Measurements from ENCODE around the gene FNDC3B. TPM values are rescaled to one million over a fixed set of nuclear protein-coding genes. Genes with fewer than 3 reads are reported as not detected.

Gene FNDC3B
- total and polyA plus RNA-seq, 2 of the 8 experiments (the other 6 are each of a cell fraction or from before 2014, with no cell fraction given): 14.1 to 44.4 TPM

- Histone ChIP-seq H4K8ac (ENCODE audit: extremely low read depth, insufficient read depth, low read length) (no peak overlapping the region), H2BK5ac (ENCODE audit: low read depth, low read length) (no peak overlapping the region), H3K4me1 (replicated peaks in 1 of 4; ENCODE audit: control insufficient read depth in 3 of 4, insufficient read depth in 4 of 4, low read length in 3 of 4) (peaks cover 0 to 10% (median 7%) of the 10 kb centered on the region in 4 experiments; a peak in 5 of 7 replicates), H4K5ac (ENCODE audit: insufficient read length, low read depth, low read length) (no peak overlapping the region), H3K14ac (ENCODE audit: insufficient read length) (no peak overlapping the region), H2BK20ac (ENCODE audit: low read length) (no peak overlapping the region), H3K56ac (replicated peaks; ENCODE audit: insufficient read length, low read depth, low read length) (no peak overlapping the region), H3K23ac (ENCODE audit: insufficient read length) (no peak overlapping the region), H2BK12ac (ENCODE audit: low read depth, low read length) (no peak overlapping the region), H3K27me3 (replicated peaks in 1 of 4; ENCODE audit: control insufficient read depth in 3 of 4, extremely low read depth in 1 of 4, insufficient read depth in 3 of 4, low read length in 3 of 4) (no peaks in the 10 kb centered on the region), H2BK120ac (replicated peaks; ENCODE audit: low read depth, low read length) (no peak overlapping the region), H2AK5ac (ENCODE audit: low read depth, low read length) (no peak overlapping the region), H3K79me1 (ENCODE audit: low read depth, low read length) (no peaks in the 10 kb centered on the region), H3K4me2 (ENCODE audit: insufficient read depth in 1 of 2, low read depth in 2 of 2, low read length in 2 of 2) (no peak overlapping the region), H3K9me3 (ENCODE audit: insufficient read depth in 2 of 2, low read depth in 1 of 2, low read length in 1 of 2) (no peaks in the 10 kb centered on the region), H3K36me3 (ENCODE audit: control insufficient read depth in 2 of 4, insufficient read depth in 4 of 4, low read length in 3 of 4) (no peaks in the 10 kb centered on the region; a peak in 1 of 8 replicates), H4K20me1 (replicated peaks in 1 of 2; ENCODE audit: control insufficient read depth in 1 of 2, insufficient read depth in 2 of 2, low read length in 2 of 2) (peaks cover 0 to 3% of the 10 kb centered on the region in 2 experiments), H4K91ac (replicated peaks; ENCODE audit: insufficient read length, low read length) (no peak overlapping the region), H3K27ac (ENCODE audit: low read depth, low read length) (no peak overlapping the region), H3K18ac (ENCODE audit: extremely low read depth, low read length) (no peak overlapping the region), H3K79me2 (ENCODE audit: control insufficient read depth in 1 of 2, insufficient read depth in 2 of 2, low read length in 2 of 2) (no peaks in the 10 kb centered on the region; a peak in 1 of 4 replicates), H3K23me2 (ENCODE audit: low read depth, low read length) (no peaks in the 10 kb centered on the region; the same call in 1 of the 2 replicates), H3K4me3 (ENCODE audit: extremely low read depth in 1 of 4, insufficient read depth in 2 of 4, low read depth in 3 of 4, low read length in 4 of 4) (no peak overlapping the region), H3K4ac (replicated peaks; ENCODE audit: insufficient read length, low read depth, low read length) (no peak overlapping the region), H2BK15ac (ENCODE audit: low read length) (no peak overlapping the region), H3K9ac (replicated peaks in 1 of 4; ENCODE audit: extremely low read depth in 1 of 4, low read depth in 3 of 4, low read length in 3 of 4) (no peak overlapping the region), H2AFZ (ENCODE audit: low read length) (no peak overlapping the region)
- CTCF ChIA-PET (ENCODE audit: partially characterized antibody): interaction anchor here (1.7 kb wide), 1 partner anchor 15 kb away, joined by 4 read pairs; no protein-coding TSS in a partner anchor
- no peak for TF ChIP-seq NANOG (IDR thresholded peaks at IDR 0.05; ENCODE audit: insufficient read depth, low read depth, low read length, poor library complexity, severe bottlenecking)
- no peak for TF ChIP-seq POLR2A (IDR thresholded peaks at IDR 0.05; ENCODE audit: control extremely low read depth in 1 of 2, low read depth in 2 of 2, low read length in 2 of 2)
- TF ChIP-seq JUN (IDR thresholded peaks at IDR 0.05; ENCODE audit: low read depth, low read length): no peak
- TF ChIP-seq POU5F1 (IDR thresholded peaks at IDR 0.05; ENCODE audit: low read depth, low read length): no peak
- no peak for TF ChIP-seq CBX8 (IDR thresholded peaks at IDR 0.05; ENCODE audit: borderline replicate concordance, low read depth, low read length)
- no peak for TF ChIP-seq KDM4A (IDR thresholded peaks at IDR 0.05; ENCODE audit: low read depth, low read length, severe bottlenecking)
- no peak for TF ChIP-seq KDM1A (IDR thresholded peaks at IDR 0.05; ENCODE audit: borderline replicate concordance, low read length)
- no peak for TF ChIP-seq ZNF274 (IDR thresholded peaks at IDR 0.05; ENCODE audit: borderline replicate concordance, extremely low read depth, low read length)
- DNase-seq (ENCODE audit: low read depth in 1 of 2, low spot score in 2 of 2): no peak
- POLR2A ChIA-PET (ENCODE audit: partially characterized antibody): no interaction called here
- FAIRE-seq: no peak
- 77% methylated on average over 2 of the region's 2 CpGs; no CpG with 5 or more reads in 1 of the 2 experiments for WGBS, 2 experiments (ENCODE audit: extremely low coverage in 1 of 2, insufficient coverage in 1 of 2, insufficient read length in 1 of 2, insufficient replicate concordance in 2 of 2, low coverage in 1 of 2, low lambda C conversion rate in 2 of 2, missing lambda C conversion rate in 1 of 2)
Observed at GRCh38 chr3:172259726-172260248, 220.4 kb downstream of the FNDC3B start.
